OCI-LY7 (cell line): ENCODE results near the gene MRPL50. TPM values are rescaled to one million over a fixed set of nuclear protein-coding genes. Genes with fewer than 3 reads are reported as not detected.

Experiments
- BruUV-seq: library from RNA; stranded (reverse); fragments of 400-500 nt; replicated peaks from 2 replicates; lab custom pipeline; 2021; lab: Mats Ljungman, UMichigan
- CTCF ChIA-PET: fragments of 300-600 bp; sonication (Branson Sonifier 250); formaldehyde crosslinking; loops from one replicate; lab custom pipeline; 2022; ENCODE audit warnings: antibody characterized with exemption; ENCODE audit not compliant: unreplicated experiment; lab: Charles Lee
- POLR2A ChIA-PET: fragments of 300-600 bp; sonication (Branson Sonifier 250); formaldehyde crosslinking; loops from one replicate; lab custom pipeline; 2022; ENCODE audit warnings: antibody characterized with exemption; lab: Charles Lee
- DNase-seq: peaks from one replicate; pipeline ENCODE4 v3.0.0-alpha.2; 2015; ENCODE audit warnings: low spot score
- H2AFZ ChIP-seq: fragments of 200-600 bp; sonication (generic), shearing (Covaris generic); 2 replicates; pipeline ENCODE4 v1.6.1; 2014; ENCODE audit warnings: mild to moderate bottlenecking, antibody characterized with exemption, low read length, moderate library complexity
- H3K27ac ChIP-seq: fragments of 200-600 bp; sonication (generic); 2 replicates; pipeline ENCODE4 v1.5.1; 2014; ENCODE audit warnings: mixed run types, low read depth, mild to moderate bottlenecking, moderate library complexity, low read length, inconsistent platforms; ENCODE audit not compliant: poor library complexity, severe bottlenecking
- H3K36me3 ChIP-seq: fragments of 200-600 bp; sonication (generic); 2 replicates; pipeline ENCODE4 v1.6.1; 2014; ENCODE audit warnings: mild to moderate bottlenecking, antibody characterized with exemption, low read length, moderate library complexity, mixed read lengths; ENCODE audit not compliant: insufficient read depth
- H3K4me1 ChIP-seq: fragments of 200-600 bp; sonication (generic); 2 replicates; pipeline ENCODE4 v1.5.1; 2014; ENCODE audit warnings: mild to moderate bottlenecking, low read length; ENCODE audit not compliant: insufficient read depth, poor library complexity, severe bottlenecking
- H3K4me2 ChIP-seq: fragments of 200-600 bp; sonication (generic); 2 replicates; pipeline ENCODE4 v1.6.1; 2014; ENCODE audit warnings: mild to moderate bottlenecking, low read length
- H3K4me3 ChIP-seq: fragments of 200-600 bp; sonication (generic); 2 replicates; pipeline ENCODE4 v1.5.1; 2014; ENCODE audit warnings: mild to moderate bottlenecking, low read depth, low read length; ENCODE audit not compliant: poor library complexity, severe bottlenecking
- H3K79me2 ChIP-seq: fragments of 200-600 bp; sonication (generic); 2 replicates; pipeline ENCODE4 v1.6.1; 2016; ENCODE audit warnings: low read depth, mild to moderate bottlenecking, low read length, moderate library complexity, mixed read lengths; ENCODE audit not compliant: insufficient read depth
- H3K9me2 ChIP-seq: fragments of 200-600 bp; sonication (generic); 2 replicates; pipeline ENCODE4 v1.6.1; 2016; ENCODE audit warnings: mild to moderate bottlenecking, low read length, mixed read lengths; ENCODE audit not compliant: insufficient read depth
- H3K9me3 ChIP-seq: fragments of 200-600 bp; sonication (generic); 2 replicates; pipeline ENCODE4 v1.6.1; 2014; ENCODE audit warnings: mild to moderate bottlenecking, mixed run types, low read length, mixed read lengths
- H4K20me1 ChIP-seq: fragments of 200-600 bp; sonication (generic); 2 replicates; pipeline ENCODE4 v1.6.1; 2014; ENCODE audit warnings: mild to moderate bottlenecking, antibody characterized with exemption, low read length, moderate library complexity, mixed read lengths; ENCODE audit not compliant: insufficient read depth
- CTCF ChIP-seq: fragments of 200-600 bp; sonication (generic); conservative IDR thresholded peaks from 2 replicates; pipeline ENCODE4 v1.5.1; 2014; ENCODE audit warnings: mild to moderate bottlenecking, antibody characterized with exemption, low read length, moderate library complexity, mixed read lengths
- EZH2phosphoT487 ChIP-seq: fragments of 200-600 bp; sonication (generic); IDR thresholded peaks from 2 replicates; pipeline ENCODE4 v1.6.1; 2018; ENCODE audit warnings: low read depth, borderline replicate concordance, mild to moderate bottlenecking, mixed run types, antibody characterized with exemption, low read length, moderate library complexity, mixed read lengths
- intact Hi-C: fragments of 100-400 bp; cut with micrococcal nuclease; formaldehyde crosslinking; loops from one replicate; pipeline ENCODE4 v1.10.0; 2022; ENCODE audit not compliant: unreplicated experiment
- total RNA-seq, 2 experiments: library from RNA; depleted of rRNA in 1 of 2; stranded (reverse); fragments of >200 nt in 1 of 2; shearing (Covaris generic) in 1 of 2; gene quantifications; 2 replicates each; pipeline ENCODE4 v1.2.3, GENCODE V29; 2014 to 2022

The MRPL50 gene
- total RNA-seq, 2 experiments from 2014 or later: 12.8 to 18.5 TPM

GRCh38 chr9:101398930-101399642 lies 668 bp upstream of the MRPL50 start:
- H3K27ac ChIP-seq: peak overlapping the region; percentile 28
- CTCF ChIA-PET: no interaction called here
- DNase-seq: peak; percentile 7
- peaks cover 21% of the 10 kb centered on the region; the same call in 1 of the 2 replicates for H3K9me3 ChIP-seq
- H4K20me1 ChIP-seq: peaks cover 5% of the 10 kb centered on the region; the same call in 1 of the 2 replicates
- H3K9me2 ChIP-seq: no peaks in the 10 kb centered on the region
- H3K36me3 ChIP-seq: peaks cover 67% of the 10 kb centered on the region
- H3K4me2 ChIP-seq: peak overlapping the region; percentile 95
- BruUV-seq: no TSS peak
- H3K4me1 ChIP-seq: peaks cover 28% of the 10 kb centered on the region
- POLR2A ChIA-PET: interaction anchor here (0.5 to 2.8 kb wide), 8 partner anchors 11 to 1000 kb away, joined by 3 to 15 read pairs (median 4); no protein-coding TSS in a partner anchor
- H2AFZ ChIP-seq: peak overlapping the region; percentile 42; the same call in 1 of the 2 replicates
- H3K4me3 ChIP-seq: peak overlapping the region; percentile 95
- TF ChIP-seq CTCF (no peak), EZH2phosphoT487 (no peak)
- intact Hi-C loops: loop anchor here (5.0 kb wide), 1 partner anchor 133 kb away; the partner anchor contains the start of gene RNF20
- peaks cover 60% of the 10 kb centered on the region for H3K79me2 ChIP-seq

- peak overlapping the region; percentile 85; the same call in 1 of the 2 replicates for H2AFZ ChIP-seq
- H3K4me1 ChIP-seq: peaks cover 28% of the 10 kb centered on the region
- POLR2A ChIA-PET: interaction anchor here (1.6 kb wide), 1 partner anchor 140 kb away, joined by 5 read pairs; no protein-coding TSS in a partner anchor
Measured at GRCh38 chr9:101397746-101398067, 711 bp downstream of the MRPL50 start.

More at GRCh38 chr9:101397746-101398067, 711 bp downstream of the MRPL50 start:
- H3K4me3 ChIP-seq: peak overlapping the region; percentile 95
- no peak for DNase-seq
- no peak for TF ChIP-seq EZH2phosphoT487
- no peak for TF ChIP-seq CTCF
- BruUV-seq: no TSS peak
- no peaks in the 10 kb centered on the region for H3K9me2 ChIP-seq
- H3K4me2 ChIP-seq: peak overlapping the region; percentile 100
- peaks cover 35% of the 10 kb centered on the region; the same call in 1 of the 2 replicates for H3K9me3 ChIP-seq
- peaks cover 67% of the 10 kb centered on the region for H3K36me3 ChIP-seq
- peaks cover 73% of the 10 kb centered on the region for H3K79me2 ChIP-seq
- intact Hi-C loops: loop anchor here (5.0 kb wide), 1 partner anchor 135 kb away; the partner anchor contains the start of gene RNF20
- CTCF ChIA-PET: no interaction called here
- H4K20me1 ChIP-seq: peaks cover 5% of the 10 kb centered on the region; the same call in 1 of the 2 replicates
- peak overlapping the region; percentile 54 for H3K27ac ChIP-seq
